IPS-18c (cell line): ENCODE data around the gene HACE1.

ENCODE experiments used
- H3K4me3 ChIP-seq: 2 replicates; pipeline ENCODE4 v1.7.0; 2013; ENCODE audit warnings: low read depth, mild to moderate bottlenecking, low read length, moderate library complexity; ENCODE audit not compliant: insufficient read depth
- H3K9me3 ChIP-seq: one replicate; pipeline ENCODE4 v1.6.1; 2013; ENCODE audit warnings: mild to moderate bottlenecking, low read length, moderate library complexity; ENCODE audit not compliant: control insufficient read depth, insufficient read depth

Gene HACE1

DNA sequence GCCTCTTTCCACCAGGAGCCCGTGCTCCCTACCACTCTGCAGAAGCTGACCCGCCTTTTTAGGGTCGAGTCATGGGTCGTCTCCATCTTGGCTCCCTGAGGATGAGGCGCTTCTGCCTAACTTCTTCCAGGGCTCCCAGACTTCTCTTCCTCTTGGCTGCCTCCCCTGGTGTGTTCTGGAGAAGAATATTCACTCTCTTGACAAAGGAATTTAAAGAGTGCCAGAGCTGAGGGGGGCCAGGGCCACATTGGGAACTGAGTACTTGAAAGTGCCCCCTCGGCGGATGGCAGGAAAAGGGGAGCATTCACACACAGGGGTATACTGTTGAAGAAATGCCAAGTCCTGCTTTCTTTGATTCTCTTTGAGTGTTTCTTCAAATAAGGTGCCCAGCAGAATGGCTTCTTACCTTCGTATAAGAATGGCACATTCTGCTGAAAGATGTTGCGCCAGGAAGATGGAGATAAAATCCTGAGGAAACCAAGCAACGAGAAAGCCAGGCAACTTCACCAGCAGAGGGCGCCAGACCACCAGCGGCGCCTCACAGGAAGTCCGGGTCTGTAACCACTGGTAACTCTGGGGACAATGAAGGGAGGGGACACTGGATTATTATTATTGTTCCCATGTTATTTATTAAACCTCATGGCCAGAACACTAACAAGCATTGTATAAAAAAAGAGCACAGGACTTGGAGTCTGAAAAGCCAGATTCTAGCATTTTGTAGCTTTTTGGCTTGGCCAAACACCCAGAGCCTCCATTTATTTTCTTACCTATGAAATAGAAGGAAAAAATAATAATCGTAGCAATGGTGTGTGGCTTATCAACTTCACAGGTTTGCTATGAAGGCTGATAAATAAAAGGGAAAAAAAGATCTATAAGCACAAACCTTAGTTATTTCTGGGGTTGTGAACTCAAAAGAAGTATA is 176.7 kb downstream of the HACE1 start:
- H3K4me3 ChIP-seq, result no peak overlapping the region
- no peaks in the 10 kb centered on the region for H3K9me3 ChIP-seq

DNA sequence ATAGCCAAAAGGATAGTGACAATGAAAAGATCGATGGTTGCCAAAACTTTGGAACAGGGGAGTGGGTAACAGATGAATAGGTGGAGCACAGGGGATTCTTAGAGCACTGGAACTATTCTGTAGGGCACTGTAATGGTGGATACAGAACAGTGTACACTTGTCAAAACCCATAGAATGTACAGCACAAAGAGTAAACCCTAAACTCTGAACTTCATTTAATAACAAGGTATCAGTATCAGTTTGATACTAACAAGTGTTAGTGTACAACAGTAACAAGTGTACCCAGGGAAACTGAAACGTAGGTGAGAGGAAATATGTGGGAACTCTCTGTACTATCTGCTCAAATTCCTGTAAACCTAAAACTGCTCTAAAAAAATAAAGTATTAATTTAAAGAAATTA is 179.2 kb downstream of the HACE1 start:
- Histone ChIP-seq H3K9me3 (no peaks in the 10 kb centered on the region), H3K4me3 (no peak overlapping the region)

DNA sequence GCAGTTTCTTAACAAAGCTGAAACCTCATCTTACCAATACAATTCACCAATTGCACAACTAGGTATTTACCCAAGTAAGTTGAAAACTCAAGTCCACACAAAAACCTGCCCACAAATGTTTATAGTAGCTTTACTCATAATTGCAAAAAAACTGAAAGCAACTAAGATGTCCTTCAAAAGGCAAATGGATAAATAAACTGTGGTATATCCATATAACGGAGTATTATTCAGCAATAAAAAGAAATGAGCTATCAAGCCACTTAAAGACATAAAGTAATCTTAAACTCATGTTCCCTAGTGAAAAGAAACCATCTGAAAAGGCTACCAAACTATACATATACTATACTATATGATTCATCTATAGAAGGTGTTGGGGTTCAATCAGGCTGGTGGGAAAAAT is 179.7 kb downstream of the HACE1 start:
- no peaks in the 10 kb centered on the region for H3K9me3 ChIP-seq
- no peak overlapping the region for H3K4me3 ChIP-seq
